HFF-Myc (cell line): ENCODE results near the gene CAMTA1.

Source experiments
- DNase-seq: peaks from one replicate; pipeline ENCODE4 v3.0.0-alpha.2; 2011; ENCODE audit warnings: low read depth; ENCODE audit errors: extremely low read depth
- H3K4me3 ChIP-seq: replicated peaks from 2 replicates; pipeline ENCODE4 v1.5.1; 2011; ENCODE audit warnings: low read depth, mild to moderate bottlenecking, control low read depth, low read length
- CTCF ChIP-seq: IDR thresholded peaks from 2 replicates; pipeline ENCODE4 v1.5.1; 2012; ENCODE audit warnings: mild to moderate bottlenecking, low read depth, low read length, control low read depth; ENCODE audit errors: missing control alignments

Gene CAMTA1

GRCh38 chr1:7086106-7086505, 300.9 kb downstream of the CAMTA1 start:
- H3K4me3 ChIP-seq: no peak overlapping the region
- TF ChIP-seq CTCF: no peak
- no peak for DNase-seq

- H3K4me3 ChIP-seq: no peak overlapping the region
- no peak for DNase-seq
- TF ChIP-seq CTCF: no peak
These were observed 302.6 kb downstream of the CAMTA1 start for GRCh38 chr1:7087888-7088287.

- no peak overlapping the region for H3K4me3 ChIP-seq
- no peak for DNase-seq
- TF ChIP-seq CTCF: no peak
These were observed 304.2 kb downstream of the CAMTA1 start for GRCh38 chr1:7089497-7089896.

DNA sequence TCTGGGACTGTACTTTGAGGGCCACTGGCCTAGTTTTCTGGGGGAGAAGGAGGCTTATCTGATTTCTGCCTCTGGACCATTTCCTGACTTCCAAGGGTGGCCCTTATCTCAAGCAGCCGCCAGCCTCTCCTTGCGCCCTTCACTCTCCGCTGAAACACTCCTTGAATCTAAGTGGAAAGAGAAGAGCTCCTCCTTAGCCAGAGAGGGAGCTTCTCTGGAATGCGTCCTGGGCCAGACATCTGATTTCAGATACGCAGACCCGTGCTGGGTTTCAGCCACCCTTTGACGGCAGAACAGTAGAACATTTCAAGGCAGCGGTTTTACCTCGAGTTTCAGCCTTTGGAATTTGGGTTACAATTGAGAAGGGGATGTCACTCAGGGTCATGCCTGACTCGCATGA, 308.0 kb downstream of the CAMTA1 start:
- DNase-seq: no peak

GRCh38 chr1:7094086-7094485, 308.8 kb downstream of the CAMTA1 start:
- DNase-seq: no peak
- no peak overlapping the region for H3K4me3 ChIP-seq
- TF ChIP-seq CTCF: no peak

More for the DNA sequence above, 308.0 kb downstream of the CAMTA1 start:
- H3K4me3 ChIP-seq: no peak overlapping the region
- TF ChIP-seq CTCF: no peak

DNA sequence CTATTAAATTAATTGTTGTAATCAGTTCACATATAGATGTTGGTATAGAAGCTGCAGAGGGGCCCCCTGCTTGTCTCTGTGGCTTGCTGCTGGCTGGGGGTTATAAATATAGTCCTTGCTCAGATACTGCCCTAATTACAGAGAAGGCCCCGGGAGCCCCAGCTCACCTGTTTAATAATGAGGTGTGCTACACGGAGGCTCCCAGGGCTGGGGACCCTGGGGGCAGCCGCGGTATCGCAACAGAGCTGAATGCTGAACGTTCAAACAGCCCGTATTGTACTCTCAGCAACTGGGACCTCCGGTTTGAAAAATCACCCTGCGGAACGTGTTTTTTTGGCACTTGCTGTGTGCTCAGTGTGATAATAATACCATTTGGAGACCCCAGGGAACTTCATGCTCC, 309.3 kb downstream of the CAMTA1 start:
- no peak for TF ChIP-seq CTCF
- H3K4me3 ChIP-seq: no peak overlapping the region
- no peak for DNase-seq

- no peak for DNase-seq
- H3K4me3 ChIP-seq: no peak overlapping the region
- no peak for TF ChIP-seq CTCF
These were observed 310.2 kb downstream of the CAMTA1 start for GRCh38 chr1:7095343-7095964.
